ENCODE results near the gene KDF1.

Gene KDF1

GRCh38 chr1:26976621-26977510 lies 16.6 kb upstream of the KDF1 start:
- H3K4me3 ChIP-seq (ENCODE audit: insufficient read length, low read depth) = no peak overlapping the region
- H3K4me1 ChIP-seq (ENCODE audit: insufficient read depth, insufficient read length) = peaks cover 11% of the 10 kb centered on the region
- no peak overlapping the region for H3K9ac ChIP-seq (ENCODE audit: insufficient read length, low read depth)
- H3K27me3 ChIP-seq (ENCODE audit: insufficient read depth, insufficient read length) = no peaks in the 10 kb centered on the region
- no peaks in the 10 kb centered on the region for H3K36me3 ChIP-seq (ENCODE audit: insufficient read depth, insufficient read length, low read length)
- H3K9me3 ChIP-seq (ENCODE audit: insufficient read depth, low read length) = no peaks in the 10 kb centered on the region
- no peak for DNase-seq (ENCODE audit: low read depth, low spot score)
- TF ChIP-seq ZNF274 (IDR thresholded peaks at IDR 0.05; ENCODE audit: low read depth, low read length) (no peak), SUZ12 (IDR thresholded peaks at IDR 0.05; ENCODE audit: extremely low read depth, insufficient read depth, insufficient read length) (no peak), YY1 (IDR thresholded peaks at IDR 0.05; ENCODE audit: insufficient read depth, insufficient read length) (no peak)

GRCh38 chr1:26972821-26973220 lies 12.6 kb upstream of the KDF1 start:
- H3K4me3 ChIP-seq (ENCODE audit: insufficient read length, low read depth) = no peak overlapping the region
- no peak for DNase-seq (ENCODE audit: low read depth, low spot score)
- H3K27me3 ChIP-seq (ENCODE audit: insufficient read depth, insufficient read length) = no peaks in the 10 kb centered on the region
- no peak overlapping the region for H3K9ac ChIP-seq (ENCODE audit: insufficient read length, low read depth)
- no peaks in the 10 kb centered on the region for H3K36me3 ChIP-seq (ENCODE audit: insufficient read depth, insufficient read length, low read length)
- H3K4me1 ChIP-seq (ENCODE audit: insufficient read depth, insufficient read length) = peaks cover 15% of the 10 kb centered on the region
- H3K9me3 ChIP-seq (ENCODE audit: insufficient read depth, low read length) = no peaks in the 10 kb centered on the region
- no peak for TF ChIP-seq ZNF274 (IDR thresholded peaks at IDR 0.05; ENCODE audit: low read depth, low read length)
- TF ChIP-seq SUZ12 (IDR thresholded peaks at IDR 0.05; ENCODE audit: extremely low read depth, insufficient read depth, insufficient read length) = no peak
- TF ChIP-seq YY1 (IDR thresholded peaks at IDR 0.05; ENCODE audit: insufficient read depth, insufficient read length) = no peak

- Histone ChIP-seq H3K4me3 (ENCODE audit: insufficient read length, low read depth) (no peak overlapping the region), H3K4me1 (ENCODE audit: insufficient read depth, insufficient read length) (peaks cover 15% of the 10 kb centered on the region), H3K36me3 (ENCODE audit: insufficient read depth, insufficient read length, low read length) (no peaks in the 10 kb centered on the region), H3K27me3 (ENCODE audit: insufficient read depth, insufficient read length) (no peaks in the 10 kb centered on the region), H3K9me3 (ENCODE audit: insufficient read depth, low read length) (no peaks in the 10 kb centered on the region), H3K9ac (ENCODE audit: insufficient read length, low read depth) (peak overlapping the region; percentile 12)
- TF ChIP-seq YY1 (IDR thresholded peaks at IDR 0.05; ENCODE audit: insufficient read depth, insufficient read length) (no peak), ZNF274 (IDR thresholded peaks at IDR 0.05; ENCODE audit: low read depth, low read length) (no peak), SUZ12 (IDR thresholded peaks at IDR 0.05; ENCODE audit: extremely low read depth, insufficient read depth, insufficient read length) (no peak)
- DNase-seq (ENCODE audit: low read depth, low spot score) = no peak
Observed at GRCh38 chr1:26972390-26972789, 12.1 kb upstream of the KDF1 start.

GRCh38 chr1:26971590-26971989 lies 11.3 kb upstream of the KDF1 start:
- Histone ChIP-seq H3K4me1 (ENCODE audit: insufficient read depth, insufficient read length) (peaks cover 15% of the 10 kb centered on the region), H3K9ac (ENCODE audit: insufficient read length, low read depth) (no peak overlapping the region), H3K27me3 (ENCODE audit: insufficient read depth, insufficient read length) (no peaks in the 10 kb centered on the region), H3K9me3 (ENCODE audit: insufficient read depth, low read length) (no peaks in the 10 kb centered on the region), H3K36me3 (ENCODE audit: insufficient read depth, insufficient read length, low read length) (no peaks in the 10 kb centered on the region), H3K4me3 (ENCODE audit: insufficient read length, low read depth) (no peak overlapping the region)
- TF ChIP-seq ZNF274 (IDR thresholded peaks at IDR 0.05; ENCODE audit: low read depth, low read length) (no peak), SUZ12 (IDR thresholded peaks at IDR 0.05; ENCODE audit: extremely low read depth, insufficient read depth, insufficient read length) (no peak)
- DNase-seq (ENCODE audit: low read depth, low spot score) = no peak

GRCh38 chr1:26970810-26971209 lies 10.5 kb upstream of the KDF1 start:
- DNase-seq (ENCODE audit: low read depth, low spot score) = no peak
- H3K4me1 ChIP-seq (ENCODE audit: insufficient read depth, insufficient read length) = peaks cover 15% of the 10 kb centered on the region
- H3K4me3 ChIP-seq (ENCODE audit: insufficient read length, low read depth) = no peak overlapping the region
- H3K36me3 ChIP-seq (ENCODE audit: insufficient read depth, insufficient read length, low read length) = no peaks in the 10 kb centered on the region
- H3K27me3 ChIP-seq (ENCODE audit: insufficient read depth, insufficient read length) = no peaks in the 10 kb centered on the region
- H3K9me3 ChIP-seq (ENCODE audit: insufficient read depth, low read length) = no peaks in the 10 kb centered on the region
- TF ChIP-seq YY1 (IDR thresholded peaks at IDR 0.05; ENCODE audit: insufficient read depth, insufficient read length) (no peak), SUZ12 (IDR thresholded peaks at IDR 0.05; ENCODE audit: extremely low read depth, insufficient read depth, insufficient read length) (no peak), ZNF274 (IDR thresholded peaks at IDR 0.05; ENCODE audit: low read depth, low read length) (no peak)
- H3K9ac ChIP-seq (ENCODE audit: insufficient read length, low read depth) = no peak overlapping the region

GRCh38 chr1:26965628-26966027 lies 5.4 kb upstream of the KDF1 start:
- peaks cover 21% of the 10 kb centered on the region for H3K27me3 ChIP-seq (ENCODE audit: insufficient read depth, insufficient read length)
- no peaks in the 10 kb centered on the region for H3K36me3 ChIP-seq (ENCODE audit: insufficient read depth, insufficient read length, low read length)
- peaks cover 3% of the 10 kb centered on the region for H3K4me1 ChIP-seq (ENCODE audit: insufficient read depth, insufficient read length)
- H3K9me3 ChIP-seq (ENCODE audit: insufficient read depth, low read length) = no peaks in the 10 kb centered on the region
- no peak overlapping the region for H3K9ac ChIP-seq (ENCODE audit: insufficient read length, low read depth)
- H3K4me3 ChIP-seq (ENCODE audit: insufficient read length, low read depth) = no peak overlapping the region
- TF ChIP-seq SUZ12 (IDR thresholded peaks at IDR 0.05; ENCODE audit: extremely low read depth, insufficient read depth, insufficient read length) (no peak), ZNF274 (IDR thresholded peaks at IDR 0.05; ENCODE audit: low read depth, low read length) (no peak), YY1 (IDR thresholded peaks at IDR 0.05; ENCODE audit: insufficient read depth, insufficient read length) (no peak)
- no peak for DNase-seq (ENCODE audit: low read depth, low spot score)

- no peak for DNase-seq (ENCODE audit: low read depth, low spot score)
- no peak overlapping the region for H3K4me3 ChIP-seq (ENCODE audit: insufficient read length, low read depth)
Observed at GRCh38 chr1:26965213-26965612, 4.9 kb upstream of the KDF1 start.

More at GRCh38 chr1:26965213-26965612, 4.9 kb upstream of the KDF1 start:
- TF ChIP-seq ZNF274 (IDR thresholded peaks at IDR 0.05; ENCODE audit: low read depth, low read length) (no peak), YY1 (IDR thresholded peaks at IDR 0.05; ENCODE audit: insufficient read depth, insufficient read length) (no peak), SUZ12 (IDR thresholded peaks at IDR 0.05; ENCODE audit: extremely low read depth, insufficient read depth, insufficient read length) (no peak)
- H3K36me3 ChIP-seq (ENCODE audit: insufficient read depth, insufficient read length, low read length) = no peaks in the 10 kb centered on the region
- peaks cover 25% of the 10 kb centered on the region for H3K27me3 ChIP-seq (ENCODE audit: insufficient read depth, insufficient read length)
- no peak overlapping the region for H3K9ac ChIP-seq (ENCODE audit: insufficient read length, low read depth)
- peaks cover 3% of the 10 kb centered on the region for H3K4me1 ChIP-seq (ENCODE audit: insufficient read depth, insufficient read length)
- no peaks in the 10 kb centered on the region for H3K9me3 ChIP-seq (ENCODE audit: insufficient read depth, low read length)
